Camera-type eye (tissue), 1 donor: ENCODE data around the gene PHF20. TPM values are rescaled to one million over a fixed set of nuclear protein-coding genes. Genes with fewer than 3 reads are reported as not detected.

Source experiments
- total RNA-seq: library from RNA; depleted of rRNA; stranded (reverse); fragments of >200 nt; gene quantifications from one replicate; pipeline ENCODE4 v1.2.3, GENCODE V29; 2014

PHF20 gene
- 46.5 TPM for total RNA-seq

GRCh38 chr20:35771689-35772562 is at the start of gene PHF20:
TSS of gene PHF20 (plus strand) at chr20:35772015. CDS start at chr20:35801523, 29,508 bp downstream.

GRCh38 chr20:35741892-35742740 is 29.7 kb upstream of the PHF20 start, which contains the start of gene RBM39:
TSS of gene RBM39 (minus strand) at chr20:35742260. CDS start at chr20:35740874, 1,386 bp downstream.

DNA sequence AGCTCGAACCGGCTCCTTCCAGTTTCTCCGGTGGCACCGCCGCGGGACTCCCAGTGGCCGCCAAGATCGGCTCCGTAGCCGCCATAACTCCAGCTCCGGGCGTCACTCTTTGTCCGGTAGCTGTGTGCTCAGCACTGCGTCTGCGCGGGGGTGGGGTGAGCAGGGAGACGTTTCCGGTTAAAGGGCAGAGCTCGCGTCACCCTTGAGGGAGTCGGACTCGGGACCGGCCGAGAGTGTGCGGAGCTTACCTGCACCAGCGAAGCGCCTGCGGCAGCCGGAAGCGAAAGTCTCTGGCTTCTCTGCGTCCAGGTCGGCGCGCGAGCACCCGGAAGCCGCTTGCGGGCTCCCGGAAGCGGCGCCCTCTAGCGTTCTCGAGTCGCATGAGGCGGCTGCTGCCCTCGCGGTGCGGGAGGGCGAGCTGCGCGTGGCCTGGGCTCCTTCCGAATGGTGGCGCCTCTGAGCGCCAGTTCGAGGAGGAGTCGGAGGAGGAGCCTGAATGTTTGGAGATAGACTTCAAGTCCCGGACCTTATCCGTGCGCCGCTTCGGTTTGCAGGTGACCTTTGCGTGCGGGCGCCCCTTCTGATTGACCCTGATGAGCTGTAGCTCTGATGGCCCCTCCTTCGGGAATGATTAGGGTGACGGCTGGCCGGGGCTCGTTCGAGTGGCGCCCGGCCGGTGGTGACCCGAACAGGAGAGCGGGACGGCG is 182.5 kb downstream of the PHF20 start, which contains the start of gene SCAND1:
Gene SCAND1 (minus strand): TSS at position 303 of the 707 bp plus-strand sequence. CDS start 218 bp downstream, at position 85.

GRCh38 chr20:35967979-35968640 is 196.3 kb downstream of the PHF20 start, which contains the start of gene CNBD2:
TSS of gene CNBD2 (plus strand) at chr20:35968590. CDS start at chr20:35968763, 173 bp downstream.

Other genes with a start within 250 kb of the PHF20 start
- gene C20orf173, start 242.4 kb upstream of the PHF20 start, total RNA-seq: not detected
- gene ERGIC3, start 229.9 kb upstream of the PHF20 start, total RNA-seq: 217 TPM
- 1.2 TPM for gene SPAG4, start 156.2 kb upstream of the PHF20 start, total RNA-seq
- gene CPNE1, start 107.1 kb upstream of the PHF20 start, total RNA-seq: 86.6 TPM
- 87.4 TPM for gene RBM12, start 107.1 kb upstream of the PHF20 start, total RNA-seq
- 38.4 TPM for gene NFS1, start 72.7 kb upstream of the PHF20 start, total RNA-seq
- gene ROMO1, start 72.6 kb upstream of the PHF20 start, total RNA-seq: 49.9 TPM
- gene RBM39, start 29.8 kb upstream of the PHF20 start, total RNA-seq: 668 TPM
- gene SCAND1, start 182.5 kb downstream of the PHF20 start, total RNA-seq: 31.3 TPM
- gene CNBD2, start 196.6 kb downstream of the PHF20 start, total RNA-seq: 8.4 TPM